K562 (cell line): ENCODE results near the gene TNNT2. TPM values are rescaled to one million over a fixed set of nuclear protein-coding genes. Genes with fewer than 3 reads are reported as not detected.

Experiments used
- ATAC-seq: fragments of 200-7000 bp; cut with Tn5 transposase; 3 replicates; pipeline ENCODE4 v1.9.1; 2020; ENCODE audit warnings: moderate library complexity
- BruUV-seq: library from RNA; stranded (reverse); fragments of 400-500 nt; replicated peaks from 2 replicates; lab custom pipeline; 2021; lab: Mats Ljungman, UMichigan
- CTCF ChIA-PET: fragments of 300-600 bp; formaldehyde crosslinking; extraction: SDS; loops from one replicate; lab custom pipeline; 2021; ENCODE audit warnings: low intra/inter-chr PET ratio; lab: Yijun Ruan, JAX
- POLR2A ChIA-PET: fragments of 300-600, 350-650 bp; sonication (Branson Sonifier 250); formaldehyde crosslinking; extraction: SDS; loops from one replicate; lab custom pipeline; 2021; ENCODE audit warnings: antibody characterized with exemption, inconsistent platforms; lab: Yijun Ruan, JAX
- DNase-seq, 4 experiments: peaks; one replicate each; pipeline versions ENCODE4 v3.0.0 to v3.0.0-alpha.2; 2011 to 2018; ENCODE audit warnings: low spot score in 3 of 4, mixed read lengths in 3 of 4; ENCODE audit errors: extremely low read depth in 1 of 4
- FAIRE-seq: peaks from 2 replicates; lab custom pipeline; 2011; peaks lifted over from hg19 to GRCh38; lab: Jason Lieb, UNC
- H2AFZ ChIP-seq: 2 replicates; pipeline ENCODE4 v1.6.0; 2011; ENCODE audit warnings: low read depth, low read length, control low read depth, inconsistent platforms
- H3K27ac ChIP-seq: fragments of 200-600 bp; 3 replicates; pipeline ENCODE4 v1.8.0; 2011; ENCODE audit warnings: low read depth, mild to moderate bottlenecking, control low read depth, inconsistent platforms, low read length, moderate library complexity, mixed read lengths; ENCODE audit errors: extremely low read depth
- H3K27me3 ChIP-seq, 2 experiments: fragments of 300-600 bp in 1 of 2; 2 replicates in 1 of 2; 3 replicates in 1 of 2; pipeline versions ENCODE4 v1.6.0 to v1.8.0; 2011; ENCODE audit warnings: inconsistent platforms in 2 of 2, low read length in 2 of 2, mild to moderate bottlenecking in 1 of 2, mixed read lengths in 1 of 2, moderate library complexity in 1 of 2; ENCODE audit not compliant: control insufficient read depth in 2 of 2, insufficient read depth in 2 of 2
- H3K36me3 ChIP-seq: fragments of 300-600 bp; 3 replicates; pipeline ENCODE4 v1.8.0; 2011; ENCODE audit warnings: mild to moderate bottlenecking, low read length, inconsistent platforms; ENCODE audit not compliant: control insufficient read depth, insufficient read depth
- H3K4me1 ChIP-seq, 2 experiments: fragments of 200-600 bp in 1 of 2; replicated peaks in 1 of 2; 2 replicates in 1 of 2; 3 replicates in 1 of 2; pipeline versions ENCODE4 v1.5.1 to v1.8.0; 2011; ENCODE audit warnings: inconsistent platforms in 2 of 2, low read length in 2 of 2, mild to moderate bottlenecking in 1 of 2, mixed read lengths in 1 of 2, moderate library complexity in 1 of 2; ENCODE audit not compliant: control insufficient read depth in 2 of 2, insufficient read depth in 2 of 2
- H3K4me2 ChIP-seq: 2 replicates; pipeline ENCODE4 v1.6.1; 2011; ENCODE audit warnings: low read length, control low read depth, inconsistent platforms, mixed read lengths; ENCODE audit not compliant: insufficient read depth
- H3K4me3 ChIP-seq: fragments of 200-600 bp; sonication (generic), shearing (Covaris generic); 2 replicates; pipeline ENCODE4 v1.5.1; 2016; ENCODE audit warnings: control low read depth, inconsistent platforms
- H3K79me2 ChIP-seq: fragments of 200-600 bp; 3 replicates; pipeline ENCODE4 v1.8.0; 2011; ENCODE audit warnings: low read length, inconsistent platforms; ENCODE audit not compliant: control insufficient read depth, insufficient read depth
- H3K9ac ChIP-seq, 2 experiments: 2 replicates each; pipeline versions ENCODE4 v1.6.0 to v1.6.1; 2011; ENCODE audit warnings: low read depth in 2 of 2, low read length in 2 of 2, control low read depth in 1 of 2, inconsistent platforms in 1 of 2, mild to moderate bottlenecking in 1 of 2, mixed read lengths in 1 of 2; ENCODE audit not compliant: insufficient read depth in 1 of 2
- H3K9me1 ChIP-seq: one replicate; pipeline ENCODE4 v1.6.0; 2011; ENCODE audit warnings: inconsistent platforms, mild to moderate bottlenecking, low read length, moderate library complexity; ENCODE audit not compliant: control insufficient read depth, insufficient read depth
- H3K9me3 ChIP-seq: replicated peaks from 2 replicates; pipeline ENCODE4 v1.5.1; 2011; ENCODE audit warnings: low read depth, low read length, inconsistent platforms; ENCODE audit not compliant: control insufficient read depth, insufficient read depth
- H4K20me1 ChIP-seq: replicated peaks from 2 replicates; pipeline ENCODE4 v1.6.1; 2011; ENCODE audit warnings: low read length, inconsistent platforms, mixed read lengths; ENCODE audit not compliant: control insufficient read depth, insufficient read depth
- CBX8 ChIP-seq: fragments of 200-600 bp; sonication (generic); IDR thresholded peaks from 2 replicates; pipeline ENCODE4 v1.6.1; 2012; ENCODE audit warnings: borderline replicate concordance, mixed run types, low read depth, mild to moderate bottlenecking, moderate library complexity, mixed read lengths, low read length, control low read depth, inconsistent platforms; ENCODE audit not compliant: poor library complexity, severe bottlenecking; ENCODE audit errors: extremely low read depth
- CSDE1 ChIP-seq, 2 experiments: fragments of 450-650 bp; IDR thresholded peaks; 2 replicates each; pipeline ENCODE4 v1.6.1; 2016; ENCODE audit warnings: mild to moderate bottlenecking in 1 of 2
- NFIC ChIP-seq: fragments of 450-650 bp; IDR thresholded peaks from 2 replicates; pipeline ENCODE4 v1.6.1; 2017; ENCODE audit warnings: mild to moderate bottlenecking, inconsistent platforms
- NR2C2 ChIP-seq, 2 experiments: fragments of 200-800 bp in 1 of 2; sonication (Bioruptor generic) in 1 of 2; sonication (generic) in 1 of 2; formaldehyde crosslinking in 1 of 2; IDR thresholded peaks; 2 replicates each; pipeline versions ENCODE4 v1.6.1 to v1.8.0; 2016 to 2022; ENCODE audit warnings: mild to moderate bottlenecking in 1 of 2, missing compliant biosample characterization in 1 of 2, missing genetic modification characterization in 1 of 2, missing genetic modification reagents in 1 of 2
- PHB ChIP-seq: fragments of 250-450 bp; sonication (Bioruptor Pico); IDR thresholded peaks from 2 replicates; pipeline ENCODE4 v1.5.0; 2021
- SP1 ChIP-seq: sonication (generic); formaldehyde crosslinking; IDR thresholded peaks from 2 replicates; pipeline ENCODE4 v1.8.1; 2022; ENCODE audit warnings: mild to moderate bottlenecking, missing genetic modification reagents
- ZBED1 ChIP-seq: IDR thresholded peaks from 2 replicates; pipeline ENCODE4 v1.6.1; 2014
- ZNF146 ChIP-seq: IDR thresholded peaks from one replicate; pipeline ENCODE4 v1.6.1; 2018; ENCODE audit warnings: missing compliant biosample characterization; ENCODE audit not compliant: unreplicated experiment
- WGBS: fragments of 100-300 bp; shearing (Covaris generic); methylation state at CpG from one replicate; pipeline ENCODE4 v1.1.6; 2016; ENCODE audit warnings: low coverage, mixed read lengths; ENCODE audit not compliant: insufficient coverage; ENCODE audit errors: missing lambda C conversion rate; 5-methylcytosine and 5-hydroxymethylcytosine counted together
- in situ Hi-C: fragments of 300-500 bp; cut with MboI; formaldehyde crosslinking; loops from 4 replicates; pipeline ENCODE4 v1.15.0; 2018; ENCODE audit warnings: inconsistent platforms, mixed read lengths
- intact Hi-C: fragments of 100-400 bp; cut with micrococcal nuclease; formaldehyde crosslinking; loops from 2 replicates; pipeline ENCODE4 v1.14.2; 2022
- polyA plus RNA-seq, 8 experiments: library from polyadenylated mRNA; depleted of rRNA in 4 of 8; stranded (reverse) in 5 of 8; unstranded in 3 of 8; fragments of >200 nt; fragmentation: Nextera tagmentation in 2 of 8; fragmentation: Illumina TruSeq in 1 of 8; extraction: Ambion mirVana in 2 of 8; extraction: Trizol in 1 of 8; gene quantifications; 2 replicates each; pipeline versions ENCODE4 v1.2.1 to v1.2.3, GENCODE V29; 2011 to 2014; ENCODE audit warnings: inconsistent platforms in 1 of 8, missing spikeins in 1 of 8
- total RNA-seq, 7 experiments: library from RNA; depleted of rRNA in 6 of 7; stranded (reverse); fragments of >200 nt in 6 of 7; fragmentation: Illumina TruSeq in 2 of 7; extraction: Trizol in 2 of 7; gene quantifications; 2 replicates each; pipeline versions ENCODE4 v1.2.1 to v1.2.3, GENCODE V29; 2011 to 2021; ENCODE audit warnings: low replicate concordance in 1 of 7

Gene TNNT2
- total and polyA plus RNA-seq, 9 of the 15 experiments (the other 6 are each of a cell fraction or from before 2014, with no cell fraction given), result not detected

DNA sequence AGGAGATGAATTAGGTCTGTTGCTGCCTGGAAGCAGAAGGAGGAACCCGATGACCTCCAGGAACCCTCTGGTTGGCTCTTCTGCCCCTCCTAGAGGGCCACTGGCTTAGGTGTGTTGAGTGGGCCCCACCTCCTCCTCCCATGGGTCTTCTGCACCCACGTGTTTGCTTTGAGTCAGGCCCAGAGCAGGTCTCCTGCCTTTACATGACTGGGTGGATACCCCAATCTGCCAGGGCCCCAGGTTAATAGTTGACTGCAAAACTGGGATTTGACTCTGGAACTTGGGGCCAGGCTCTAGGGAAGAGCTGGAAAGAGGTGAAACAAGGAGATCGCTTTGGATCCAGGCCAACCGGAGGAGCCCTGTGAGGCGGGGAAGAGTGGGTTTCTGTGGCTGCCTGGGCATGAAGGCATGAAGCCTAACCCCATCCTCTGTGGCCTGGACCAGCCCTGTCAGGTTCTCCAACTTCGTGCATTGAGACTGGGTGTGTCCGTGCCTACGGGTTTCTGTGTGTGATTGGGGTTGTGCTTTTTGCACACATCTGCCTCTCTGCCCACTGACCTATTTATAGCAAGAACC, 29.4 kb upstream of the TNNT2 start:
- Histone ChIP-seq H3K27ac (no peak overlapping the region), H3K4me3 (no peak overlapping the region), H2AFZ (no peak overlapping the region), H3K27me3 (peaks cover 27 to 68% of the 10 kb centered on the region in 2 experiments), H3K4me1 (no peaks in the 10 kb centered on the region), H3K79me2 (no peaks in the 10 kb centered on the region), H3K36me3 (no peaks in the 10 kb centered on the region), H3K9me1 (no peaks in the 10 kb centered on the region), H3K4me2 (no peak overlapping the region), H3K9ac (0 out of 4 replicates have a peak overlapping the region, but pooled peaks of 1 of the 2 experiments have one; percentile 15), H4K20me1 (peaks cover 26% of the 10 kb centered on the region), H3K9me3 (no peaks in the 10 kb centered on the region)
- in situ Hi-C loops, result no loop called here
- WGBS, result 6% methylated on average over 8 of the region's 8 CpGs
- CTCF ChIA-PET, result interaction anchor here (0.6 to 0.9 kb wide), 2 partner anchors 22 to 98 kb away, joined by 3 to 4 read pairs; no protein-coding TSS in a partner anchor
- no peak for FAIRE-seq
- no peak for ATAC-seq
- BruUV-seq, result no TSS peak
- TF ChIP-seq NR2C2 (CRISPR knock-in tag; IDR thresholded peaks at IDR 0.05) (no peak), NR2C2 (tag; IDR thresholded peaks at IDR 0.05) (no peak), NFIC (0 out of 2 replicates have a peak, but pooled peaks have one; percentile 4), CSDE1 (IDR thresholded peaks at IDR 0.05) (no peak), ZBED1 (no peak)
- intact Hi-C loops, result no loop called here
- no peak for DNase-seq
- POLR2A ChIA-PET, result interaction anchor here (1.4 kb wide), 1 partner anchor 9 kb away, joined by 3 read pairs; no protein-coding TSS in a partner anchor

- CTCF ChIA-PET, result no interaction called here
- Histone ChIP-seq H3K9me1 (no peaks in the 10 kb centered on the region), H3K9ac (0 out of 4 replicates have a peak overlapping the region, but pooled peaks of 1 of the 2 experiments have one; percentile 5), H3K4me2 (no peak overlapping the region), H2AFZ (no peak overlapping the region), H3K79me2 (no peaks in the 10 kb centered on the region), H3K36me3 (no peaks in the 10 kb centered on the region), H3K27me3 (peaks cover 28 to 65% of the 10 kb centered on the region in 2 experiments), H3K9me3 (no peaks in the 10 kb centered on the region), H3K27ac (no peak overlapping the region), H3K4me3 (no peak overlapping the region), H4K20me1 (peaks cover 16% of the 10 kb centered on the region), H3K4me1 (no peaks in the 10 kb centered on the region)
- TF ChIP-seq ZNF146 (CRISPR knock-in tag) (no peak), SP1 (CRISPR knock-in tag) (no peak), CBX8 (no peak), PHB (no peak)
- DNase-seq (no peak), ATAC-seq (no peak), FAIRE-seq (no peak)
- 1% methylated on average over 10 of the region's 10 CpGs for WGBS
- POLR2A ChIA-PET, result interaction anchor here (0.6 to 1.1 kb wide), 3 partner anchors 47 to 90 kb away, joined by 3 to 5 read pairs (median 3); no protein-coding TSS in a partner anchor
- BruUV-seq, result no TSS peak
- in situ Hi-C loops (no loop called here), intact Hi-C loops (no loop called here)
Observed at GRCh38 chr1:201405484-201405831, 28.0 kb upstream of the TNNT2 start.
